Activated CD4-positive, alpha-beta T cell treated with anti-CD3 and anti-CD28 coated beads for 36 hours (primary cell): ENCODE measurements around the gene CHEK2. TPM values are rescaled to one million over a fixed set of nuclear protein-coding genes. Genes with fewer than 3 reads are reported as not detected.
A peak's percentile ranks its signal among the peaks of the same experiment; 100 is the strongest.
"Not testable (repeated sequence)": the region's sequence is repeated elsewhere in the genome, so short reads cannot be mapped to it uniquely, and the experiment has no call there.

Source experiments
- ATAC-seq: fragments of 200-7000 bp; cut with Tn5 transposase; one replicate; pipeline ENCODE4 v1.10.0; 2021; ENCODE audit warnings: mild to moderate bottlenecking, moderate library complexity
- CTCF ChIA-PET: fragments of 350-600 bp; sonication (Branson Sonifier 250); formaldehyde crosslinking; loops from one replicate; lab custom pipeline; 2021; ENCODE audit warnings: antibody characterized with exemption; lab: Charles Lee
- POLR2A ChIA-PET: fragments of 350-600 bp; sonication (Branson Sonifier 250); formaldehyde crosslinking; loops from one replicate; lab custom pipeline; 2021; ENCODE audit warnings: antibody characterized with exemption, inconsistent platforms; lab: Charles Lee
- DNase-seq: peaks from one replicate; pipeline ENCODE4 v3.0.0-alpha.2; 2020
- H3K27ac Mint-ChIP-seq: one replicate; pipeline ENCODE4 v1.8.0; 2021; ENCODE audit warnings: mixed read lengths
- H3K27me3 Mint-ChIP-seq: one replicate; pipeline ENCODE4 v1.8.0; 2021; ENCODE audit warnings: mixed read lengths
- H3K36me3 Mint-ChIP-seq: one replicate; pipeline ENCODE4 v1.8.0; 2021; ENCODE audit warnings: low read depth, mixed read lengths
- H3K4me1 Mint-ChIP-seq: one replicate; pipeline ENCODE4 v1.8.0; 2021; ENCODE audit warnings: mixed read lengths
- H3K4me3 Mint-ChIP-seq: one replicate; pipeline ENCODE4 v1.8.0; 2021; ENCODE audit warnings: mild to moderate bottlenecking, moderate library complexity, mixed read lengths
- H3K9me3 Mint-ChIP-seq: one replicate; pipeline ENCODE4 v1.8.0; 2021; ENCODE audit warnings: low read depth, mixed read lengths
- intact Hi-C, 2 experiments: fragments of 100-400 bp; cut with DNase I in 1 of 2; cut with micrococcal nuclease in 1 of 2; formaldehyde crosslinking; loops; one replicate each; pipeline versions ENCODE4 v1.14.2 to v1.15.1; 2022 to 2024; cut with DNase I, micrococcal nuclease
- total RNA-seq, 2 experiments: library from RNA; stranded (reverse); gene quantifications; one replicate each; pipeline ENCODE4 v1.2.3, GENCODE V29; 2021

CHEK2 gene
- total RNA-seq, 2 experiments from 2014 or later, result 37.5 to 41.3 TPM

- H3K27me3 Mint-ChIP-seq, result no peaks in the 10 kb centered on the region
- no peak overlapping the region for H3K4me3 Mint-ChIP-seq
- peaks cover 23% of the 10 kb centered on the region for H3K36me3 Mint-ChIP-seq
- intact Hi-C loops, result loop anchor here in 1 of 2 experiments (5.0 kb wide), 2 partner anchors 41 to 136 kb away; no protein-coding TSS in a partner anchor
- no peaks in the 10 kb centered on the region for H3K9me3 Mint-ChIP-seq
- peaks cover 19% of the 10 kb centered on the region for H3K4me1 Mint-ChIP-seq
- ATAC-seq, result no peak
- H3K27ac Mint-ChIP-seq, result no peak overlapping the region
- no peak for DNase-seq
- POLR2A ChIA-PET, result interaction anchor here (0.6 kb wide), 1 partner anchor 61 kb away, joined by 3 read pairs; no protein-coding TSS in a partner anchor
- CTCF ChIA-PET, result interaction anchor here (0.6 kb wide), 1 partner anchor 57 kb away, joined by 3 read pairs; no protein-coding TSS in a partner anchor
Observed at GRCh38 chr22:28771195-28771791, 29.7 kb upstream of the CHEK2 start.

- Mint-ChIP-seq H3K27me3 (no peaks in the 10 kb centered on the region), H3K4me3 (no peak overlapping the region), H3K27ac (no peak overlapping the region), H3K9me3 (no peaks in the 10 kb centered on the region), H3K4me1 (peaks cover 11% of the 10 kb centered on the region), H3K36me3 (peaks cover 8% of the 10 kb centered on the region)
- ATAC-seq (no peak), DNase-seq (no peak)
- CTCF ChIA-PET, result interaction anchor here (0.8 kb wide), 1 partner anchor 59 kb away, joined by 4 read pairs; no protein-coding TSS in a partner anchor
- intact Hi-C loops, result loop anchor here in 1 of 2 experiments (5.0 kb wide), 2 partner anchors 43 to 138 kb away; no protein-coding TSS in a partner anchor
- POLR2A ChIA-PET, result interaction anchor here (1.0 kb wide), 1 partner anchor 25 kb away, joined by 4 read pairs; no protein-coding TSS in a partner anchor
Observed at GRCh38 chr22:28769394-28770085, 27.9 kb upstream of the CHEK2 start.

GRCh38 chr22:28768701-28769393, 27.2 kb upstream of the CHEK2 start:
- ChIA-PET CTCF (no interaction called here), POLR2A (no interaction called here)
- Mint-ChIP-seq H3K27me3 (no peaks in the 10 kb centered on the region), H3K36me3 (peaks cover 6% of the 10 kb centered on the region), H3K9me3 (no peaks in the 10 kb centered on the region), H3K4me3 (no peak overlapping the region), H3K27ac (no peak overlapping the region), H3K4me1 (peaks cover 8% of the 10 kb centered on the region)
- intact Hi-C loops, result no loop called here
- ATAC-seq (no peak), DNase-seq (no peak)

GRCh38 chr22:28766628-28767027, 25.0 kb upstream of the CHEK2 start:
- no peaks in the 10 kb centered on the region for H3K36me3 Mint-ChIP-seq
- DNase-seq, result no peak
- no peaks in the 10 kb centered on the region for H3K27me3 Mint-ChIP-seq
- POLR2A ChIA-PET, result no interaction called here
- H3K4me1 Mint-ChIP-seq, result no peaks in the 10 kb centered on the region
- CTCF ChIA-PET, result no interaction called here
- no peak for ATAC-seq
- H3K4me3 Mint-ChIP-seq, result no peak overlapping the region
- no peaks in the 10 kb centered on the region for H3K9me3 Mint-ChIP-seq
- intact Hi-C loops, result no loop called here
- no peak overlapping the region for H3K27ac Mint-ChIP-seq

- H3K9me3 Mint-ChIP-seq, POLR2A ChIA-PET, H3K27me3 Mint-ChIP-seq, DNase-seq, intact Hi-C loops, H3K36me3 Mint-ChIP-seq, ATAC-seq, CTCF ChIA-PET, H3K4me3 Mint-ChIP-seq, H3K27ac Mint-ChIP-seq, H3K4me1 Mint-ChIP-seq: not testable (repeated sequence)
Observed at GRCh38 chr22:28762000-28762399, 20.4 kb upstream of the CHEK2 start.

- ATAC-seq (no peak), DNase-seq (no peak)
- no peaks in the 10 kb centered on the region for H3K4me1 Mint-ChIP-seq
- H3K36me3 Mint-ChIP-seq, result no peaks in the 10 kb centered on the region
- no peaks in the 10 kb centered on the region for H3K9me3 Mint-ChIP-seq
- H3K27me3 Mint-ChIP-seq, result no peaks in the 10 kb centered on the region
- H3K4me3 Mint-ChIP-seq, result no peak overlapping the region
- POLR2A ChIA-PET, result interaction anchor here (0.6 kb wide), 1 partner anchor 17 kb away, joined by 4 read pairs; no protein-coding TSS in a partner anchor
- no peak overlapping the region for H3K27ac Mint-ChIP-seq
- CTCF ChIA-PET, result interaction anchor here (0.7 to 1.0 kb wide), 2 partner anchors 66 to 1579 kb away, joined by 3 to 4 read pairs; no protein-coding TSS in a partner anchor
- intact Hi-C loops, result no loop called here
Observed at GRCh38 chr22:28761449-28761755, 19.8 kb upstream of the CHEK2 start.

- H3K36me3 Mint-ChIP-seq, result no peaks in the 10 kb centered on the region
- no peak for DNase-seq
- intact Hi-C loops, result no loop called here
- H3K4me3 Mint-ChIP-seq, result no peak overlapping the region
- ChIA-PET POLR2A (no interaction called here), CTCF (interaction anchor here (0.6 to 1.0 kb wide), 3 partner anchors 68 to 140 kb away, joined by 3 read pairs; no protein-coding TSS in a partner anchor)
- H3K4me1 Mint-ChIP-seq, result no peaks in the 10 kb centered on the region
- no peaks in the 10 kb centered on the region for H3K27me3 Mint-ChIP-seq
- ATAC-seq, result no peak
- H3K9me3 Mint-ChIP-seq, result no peaks in the 10 kb centered on the region
- H3K27ac Mint-ChIP-seq, result no peak overlapping the region
Observed at GRCh38 chr22:28759861-28760560, 18.4 kb upstream of the CHEK2 start.

GRCh38 chr22:28754512-28754911, 12.9 kb upstream of the CHEK2 start:
- H3K27me3 Mint-ChIP-seq, H3K4me3 Mint-ChIP-seq, intact Hi-C loops, POLR2A ChIA-PET, ATAC-seq, H3K36me3 Mint-ChIP-seq, DNase-seq, CTCF ChIA-PET, H3K4me1 Mint-ChIP-seq, H3K27ac Mint-ChIP-seq, H3K9me3 Mint-ChIP-seq: not testable (repeated sequence)

GRCh38 chr22:28750471-28750881, 8.9 kb upstream of the CHEK2 start:
- Mint-ChIP-seq H3K36me3 (peaks cover 33% of the 10 kb centered on the region), H3K4me1 (no peaks in the 10 kb centered on the region), H3K4me3 (no peak overlapping the region), H3K9me3 (no peaks in the 10 kb centered on the region), H3K27ac (no peak overlapping the region), H3K27me3 (no peaks in the 10 kb centered on the region)
- ChIA-PET POLR2A (interaction anchor here (0.6 kb wide), 1 partner anchor 627 kb away, joined by 7 read pairs; no protein-coding TSS in a partner anchor), CTCF (no interaction called here)
- ATAC-seq, result no peak
- intact Hi-C loops, result no loop called here
- DNase-seq, result no peak

- POLR2A ChIA-PET, result interaction anchor here (0.7 kb wide), 1 partner anchor 825 kb away, joined by 3 read pairs; the partner anchor contains the start of gene PITPNB
- intact Hi-C loops, result loop anchor here in 1 of 2 experiments (2.0 to 5.0 kb wide), 3 partner anchors 163 to 1023 kb away; partner anchors contain the start of genes AP1B1, UQCR10 and ZMAT5
Observed at GRCh38 chr22:28743852-28744251, 2.2 kb upstream of the CHEK2 start.

More at GRCh38 chr22:28743852-28744251, 2.2 kb upstream of the CHEK2 start:
- H3K4me3 Mint-ChIP-seq, result peak overlapping the region; percentile 81
- no peaks in the 10 kb centered on the region for H3K9me3 Mint-ChIP-seq
- CTCF ChIA-PET, result interaction anchor here (0.7 kb wide), 1 partner anchor 518 kb away, joined by 3 read pairs; no protein-coding TSS in a partner anchor
- H3K36me3 Mint-ChIP-seq, result peaks cover 40% of the 10 kb centered on the region
- DNase-seq (no peak), ATAC-seq (no peak)
- H3K27ac Mint-ChIP-seq, result no peak overlapping the region
- H3K4me1 Mint-ChIP-seq, result peaks cover 27% of the 10 kb centered on the region
- H3K27me3 Mint-ChIP-seq, result no peaks in the 10 kb centered on the region
